AG10803 (cell line): Measurements from ENCODE around the gene DAZAP1.

Experiments used
- DNase-seq: peaks from one replicate; pipeline ENCODE4 v3.0.0; 2010; ENCODE audit warnings: low read depth
- H3K4me3 ChIP-seq: 2 replicates; pipeline ENCODE4 v1.5.1; 2011; ENCODE audit warnings: mild to moderate bottlenecking, low read length, control low read depth
- TF ChIP-seq, protein P1 (sequence below): conservative IDR thresholded peaks from 2 replicates; pipeline ENCODE4 v1.5.1; 2011; ENCODE audit warnings: mild to moderate bottlenecking, low read length, control low read depth, inconsistent platforms

The DAZAP1 gene

DNA sequence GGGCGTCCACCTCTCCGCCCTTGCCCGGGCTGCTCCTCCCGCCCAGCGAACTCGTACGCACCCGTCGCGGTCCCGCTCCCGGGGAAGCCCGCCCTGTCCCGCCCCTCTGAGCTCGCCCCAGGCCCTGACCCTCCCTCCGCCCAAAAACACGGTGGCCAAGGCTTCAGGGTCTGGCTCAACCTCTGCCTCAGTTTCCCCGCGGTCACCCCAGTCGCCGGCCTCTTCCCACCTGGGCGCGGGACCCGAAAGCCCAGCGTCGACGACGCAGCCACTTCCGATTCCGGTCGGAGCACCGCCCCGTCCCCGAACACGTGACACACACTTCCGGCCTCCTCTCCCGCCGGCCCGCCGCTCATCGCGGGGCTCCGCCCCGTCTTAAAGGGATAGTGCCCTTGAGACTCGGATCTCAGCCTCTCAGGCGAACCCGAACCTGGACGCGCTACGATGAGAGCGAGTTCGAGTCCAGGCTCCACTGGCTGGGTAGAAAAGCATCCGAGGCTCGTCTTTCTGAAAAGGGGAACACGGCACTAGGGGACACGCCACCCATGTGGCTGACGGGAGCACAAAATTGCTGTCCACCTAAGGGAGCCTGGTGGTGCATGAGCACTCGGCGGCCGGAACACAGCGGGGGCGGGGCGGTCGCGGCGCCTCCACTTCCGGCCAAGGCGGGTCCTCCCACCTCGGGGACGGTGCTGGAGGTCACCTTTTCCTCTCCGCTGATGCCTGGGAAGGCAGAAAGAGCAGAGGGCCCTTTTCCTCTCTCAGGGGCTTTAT, 71.7 kb downstream of the DAZAP1 start, which contains the start of gene C19orf25:
Gene C19orf25, minus strand, starts transcription at position 282 of the 774 bp plus-strand sequence. CDS start 312 bp downstream, outside the sequence.
- H3K4me3 ChIP-seq: peak within 1 kb of the TSS; percentile 85
- DNase-seq: peak; percentile 92
- TF ChIP-seq, protein P1, sequence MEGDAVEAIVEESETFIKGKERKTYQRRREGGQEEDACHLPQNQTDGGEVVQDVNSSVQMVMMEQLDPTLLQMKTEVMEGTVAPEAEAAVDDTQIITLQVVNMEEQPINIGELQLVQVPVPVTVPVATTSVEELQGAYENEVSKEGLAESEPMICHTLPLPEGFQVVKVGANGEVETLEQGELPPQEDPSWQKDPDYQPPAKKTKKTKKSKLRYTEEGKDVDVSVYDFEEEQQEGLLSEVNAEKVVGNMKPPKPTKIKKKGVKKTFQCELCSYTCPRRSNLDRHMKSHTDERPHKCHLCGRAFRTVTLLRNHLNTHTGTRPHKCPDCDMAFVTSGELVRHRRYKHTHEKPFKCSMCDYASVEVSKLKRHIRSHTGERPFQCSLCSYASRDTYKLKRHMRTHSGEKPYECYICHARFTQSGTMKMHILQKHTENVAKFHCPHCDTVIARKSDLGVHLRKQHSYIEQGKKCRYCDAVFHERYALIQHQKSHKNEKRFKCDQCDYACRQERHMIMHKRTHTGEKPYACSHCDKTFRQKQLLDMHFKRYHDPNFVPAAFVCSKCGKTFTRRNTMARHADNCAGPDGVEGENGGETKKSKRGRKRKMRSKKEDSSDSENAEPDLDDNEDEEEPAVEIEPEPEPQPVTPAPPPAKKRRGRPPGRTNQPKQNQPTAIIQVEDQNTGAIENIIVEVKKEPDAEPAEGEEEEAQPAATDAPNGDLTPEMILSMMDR: no peak

DNA sequence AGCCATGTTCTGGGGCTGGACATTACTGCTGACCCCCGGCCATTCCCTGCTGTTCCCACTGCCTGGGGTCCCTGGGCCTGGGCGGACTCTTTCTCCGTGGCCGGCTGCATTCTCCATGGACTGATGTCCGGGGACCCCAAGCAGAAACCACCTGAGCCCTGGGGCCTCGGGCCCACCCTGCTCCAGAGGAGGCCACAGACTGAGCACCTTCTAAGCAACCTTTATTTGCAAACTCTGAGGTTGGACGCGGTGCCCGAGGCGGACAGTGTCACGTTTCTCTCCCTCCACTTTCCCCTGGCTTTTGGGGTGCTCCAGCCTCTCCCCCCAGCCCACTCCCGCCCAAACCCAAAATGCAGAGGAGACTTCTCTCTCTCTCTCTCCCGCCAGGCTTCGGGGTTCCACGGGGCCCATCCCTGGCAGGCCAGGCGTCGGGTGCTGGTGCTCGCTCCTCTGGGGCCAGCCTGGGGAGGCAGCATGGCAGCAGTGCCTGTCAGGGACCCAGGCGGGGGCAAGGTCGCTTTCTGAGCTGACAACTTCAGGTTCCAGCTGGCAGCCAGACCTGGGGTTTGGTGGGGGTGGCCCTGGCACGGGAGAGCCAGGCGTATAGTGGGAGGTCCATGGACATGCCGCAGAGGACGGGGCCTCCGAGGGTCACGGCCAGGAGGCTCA, 74.0 kb downstream of the DAZAP1 start:
- no peak overlapping the region for H3K4me3 ChIP-seq
- no peak for DNase-seq
- TF ChIP-seq, protein P1: no peak

GRCh38 chr19:1481893-1482360, 74.5 kb downstream of the DAZAP1 start:
- H3K4me3 ChIP-seq: no peak overlapping the region
- TF ChIP-seq, protein P1: no peak
- DNase-seq: no peak

- TF ChIP-seq, protein P1: no peak
- H3K4me3 ChIP-seq: no peak overlapping the region
- DNase-seq: no peak
Measured at GRCh38 chr19:1482361-1483130, 75.2 kb downstream of the DAZAP1 start.

GRCh38 chr19:1483131-1483978, 76.0 kb downstream of the DAZAP1 start:
- TF ChIP-seq, protein P1: no peak
- H3K4me3 ChIP-seq: no peak overlapping the region
- DNase-seq: no peak

DNA sequence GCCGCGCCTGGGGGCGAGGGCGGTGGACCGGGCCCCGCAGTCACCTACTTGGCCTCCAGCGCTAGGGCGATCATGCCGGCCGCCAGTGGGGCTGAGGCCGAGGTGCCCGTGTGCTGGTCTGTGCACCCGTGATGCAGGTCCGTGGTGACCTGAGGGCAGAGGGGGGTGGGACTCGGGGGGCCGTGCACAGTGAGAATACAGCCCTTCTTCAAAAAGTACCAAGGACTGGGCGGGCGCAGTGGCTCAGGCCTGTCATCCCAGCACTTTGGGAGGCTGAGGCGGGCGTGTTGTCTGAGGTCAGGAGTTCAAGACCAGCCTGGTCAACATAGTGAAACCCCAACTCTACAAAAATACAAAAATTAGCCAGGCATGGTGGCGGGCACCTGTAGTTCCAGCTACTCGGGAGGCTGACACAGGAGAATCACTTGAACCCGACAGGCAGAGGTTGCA, 76.6 kb downstream of the DAZAP1 start:
- TF ChIP-seq, protein P1: no peak
- DNase-seq: no peak
- no peak overlapping the region for H3K4me3 ChIP-seq
